Measurements from ENCODE around the gene EMSY. TPM values are rescaled to one million over a fixed set of nuclear protein-coding genes. Genes with fewer than 3 reads are reported as not detected.

EMSY gene
- total and polyA plus RNA-seq, 9 of the 15 experiments (the other 6 are each of a cell fraction or from before 2014, with no cell fraction given): 12.7 to 25.4 (median 17.9) TPM

DNA sequence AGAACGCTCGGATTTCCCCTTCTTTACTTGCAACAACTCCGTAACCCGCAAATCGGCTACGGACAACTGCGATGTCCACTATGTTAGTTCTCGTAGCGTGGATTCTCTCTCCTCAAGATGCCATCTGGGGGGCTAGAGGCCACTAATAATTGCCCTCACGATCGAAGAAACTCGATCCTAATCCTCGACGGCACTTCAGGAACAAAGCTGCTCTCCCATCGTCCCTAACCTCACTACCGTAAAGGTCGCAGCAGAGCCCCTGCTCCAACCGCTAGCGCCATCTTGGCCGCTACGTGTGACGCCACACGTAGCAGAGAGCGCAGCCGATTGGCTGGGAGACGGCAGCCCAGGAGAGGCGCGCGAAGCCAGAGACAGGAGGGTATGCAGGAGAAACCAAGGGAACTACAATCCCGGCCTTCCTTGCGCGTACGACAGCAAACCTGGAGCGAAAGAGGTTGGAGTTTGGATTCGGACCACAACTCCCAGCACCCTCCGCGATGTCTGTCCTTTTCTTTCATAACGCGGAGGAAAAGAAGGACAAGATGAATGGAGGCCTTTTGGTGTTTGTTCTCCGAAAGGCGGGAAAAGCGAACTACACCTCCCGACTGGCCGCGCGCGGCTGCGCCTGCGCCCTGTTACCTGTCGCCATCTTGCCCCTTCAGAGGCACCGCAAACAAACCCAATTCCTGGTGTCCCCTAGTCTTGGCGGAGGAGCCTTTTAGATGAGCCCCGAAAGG is at the start of gene EMSY (continued):
- TF ChIP-seq RBM22 (IDR thresholded peaks at IDR 0.05; ENCODE audit: low read depth, low read length, poor library complexity, severe bottlenecking): no peak
- peak; percentile 91 for TF ChIP-seq ZNF143 (CRISPR knock-in tag; IDR thresholded peaks at IDR 0.05)
- no peak for TF ChIP-seq ZNF717 (CRISPR knock-in tag; IDR thresholded peaks at IDR 0.05)
- TF ChIP-seq SMARCA5 (IDR thresholded peaks at IDR 0.05): no peak
- TF ChIP-seq POLR2AphosphoS5 (IDR thresholded peaks at IDR 0.05; ENCODE audit: control insufficient read depth, insufficient read depth, low read depth, low read length): peak; percentile 97
- TF ChIP-seq IRF2 (CRISPR knock-in tag; IDR thresholded peaks at IDR 0.05): no peak
- TF ChIP-seq CBFA2T3 (IDR thresholded peaks at IDR 0.05): no peak
- TF ChIP-seq ZNF175 (CRISPR knock-in tag; IDR thresholded peaks at IDR 0.05; ENCODE audit: low read depth): peak; percentile 46; the same call in 1 of the 2 replicates
- TF ChIP-seq, protein P1, sequence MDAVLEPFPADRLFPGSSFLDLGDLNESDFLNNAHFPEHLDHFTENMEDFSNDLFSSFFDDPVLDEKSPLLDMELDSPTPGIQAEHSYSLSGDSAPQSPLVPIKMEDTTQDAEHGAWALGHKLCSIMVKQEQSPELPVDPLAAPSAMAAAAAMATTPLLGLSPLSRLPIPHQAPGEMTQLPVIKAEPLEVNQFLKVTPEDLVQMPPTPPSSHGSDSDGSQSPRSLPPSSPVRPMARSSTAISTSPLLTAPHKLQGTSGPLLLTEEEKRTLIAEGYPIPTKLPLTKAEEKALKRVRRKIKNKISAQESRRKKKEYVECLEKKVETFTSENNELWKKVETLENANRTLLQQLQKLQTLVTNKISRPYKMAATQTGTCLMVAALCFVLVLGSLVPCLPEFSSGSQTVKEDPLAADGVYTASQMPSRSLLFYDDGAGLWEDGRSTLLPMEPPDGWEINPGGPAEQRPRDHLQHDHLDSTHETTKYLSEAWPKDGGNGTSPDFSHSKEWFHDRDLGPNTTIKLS (IDR thresholded peaks at IDR 0.05; ENCODE audit: borderline replicate concordance, low read depth): peak; percentile 90; the same call in 1 of the 2 replicates
- TF ChIP-seq ZNF165 (CRISPR knock-in tag; IDR thresholded peaks at IDR 0.05; ENCODE audit: borderline replicate concordance): no peak
- 0 out of 2 replicates have a peak, but pooled peaks have one; percentile 56 for TF ChIP-seq NR1H2 (CRISPR knock-in tag; IDR thresholded peaks at IDR 0.05)
- TF ChIP-seq, protein P2, sequence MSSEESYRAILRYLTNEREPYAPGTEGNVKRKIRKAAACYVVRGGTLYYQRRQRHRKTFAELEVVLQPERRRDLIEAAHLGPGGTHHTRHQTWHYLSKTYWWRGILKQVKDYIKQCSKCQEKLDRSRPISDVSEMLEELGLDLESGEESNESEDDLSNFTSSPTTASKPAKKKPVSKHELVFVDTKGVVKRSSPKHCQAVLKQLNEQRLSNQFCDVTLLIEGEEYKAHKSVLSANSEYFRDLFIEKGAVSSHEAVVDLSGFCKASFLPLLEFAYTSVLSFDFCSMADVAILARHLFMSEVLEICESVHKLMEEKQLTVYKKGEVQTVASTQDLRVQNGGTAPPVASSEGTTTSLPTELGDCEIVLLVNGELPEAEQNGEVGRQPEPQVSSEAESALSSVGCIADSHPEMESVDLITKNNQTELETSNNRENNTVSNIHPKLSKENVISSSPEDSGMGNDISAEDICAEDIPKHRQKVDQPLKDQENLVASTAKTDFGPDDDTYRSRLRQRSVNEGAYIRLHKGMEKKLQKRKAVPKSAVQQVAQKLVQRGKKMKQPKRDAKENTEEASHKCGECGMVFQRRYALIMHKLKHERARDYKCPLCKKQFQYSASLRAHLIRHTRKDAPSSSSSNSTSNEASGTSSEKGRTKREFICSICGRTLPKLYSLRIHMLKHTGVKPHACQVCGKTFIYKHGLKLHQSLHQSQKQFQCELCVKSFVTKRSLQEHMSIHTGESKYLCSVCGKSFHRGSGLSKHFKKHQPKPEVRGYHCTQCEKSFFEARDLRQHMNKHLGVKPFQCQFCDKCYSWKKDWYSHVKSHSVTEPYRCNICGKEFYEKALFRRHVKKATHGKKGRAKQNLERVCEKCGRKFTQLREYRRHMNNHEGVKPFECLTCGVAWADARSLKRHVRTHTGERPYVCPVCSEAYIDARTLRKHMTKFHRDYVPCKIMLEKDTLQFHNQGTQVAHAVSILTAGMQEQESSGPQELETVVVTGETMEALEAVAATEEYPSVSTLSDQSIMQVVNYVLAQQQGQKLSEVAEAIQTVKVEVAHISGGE (CRISPR knock-in tag; IDR thresholded peaks at IDR 0.05): peak in 1 of 3 experiments; percentile 67; a peak in 2 of 6 replicates
- no peak for TF ChIP-seq ZNF217 (CRISPR knock-in tag; IDR thresholded peaks at IDR 0.05)
- TF ChIP-seq NCOA1 (IDR thresholded peaks at IDR 0.05; ENCODE audit: low read depth): 0 out of 2 replicates have a peak, but pooled peaks have one; percentile 39
- TF ChIP-seq SPI1 (IDR thresholded peaks at IDR 0.05; ENCODE audit: borderline replicate concordance, low read depth, low read length): no peak
- TF ChIP-seq, protein P3, sequence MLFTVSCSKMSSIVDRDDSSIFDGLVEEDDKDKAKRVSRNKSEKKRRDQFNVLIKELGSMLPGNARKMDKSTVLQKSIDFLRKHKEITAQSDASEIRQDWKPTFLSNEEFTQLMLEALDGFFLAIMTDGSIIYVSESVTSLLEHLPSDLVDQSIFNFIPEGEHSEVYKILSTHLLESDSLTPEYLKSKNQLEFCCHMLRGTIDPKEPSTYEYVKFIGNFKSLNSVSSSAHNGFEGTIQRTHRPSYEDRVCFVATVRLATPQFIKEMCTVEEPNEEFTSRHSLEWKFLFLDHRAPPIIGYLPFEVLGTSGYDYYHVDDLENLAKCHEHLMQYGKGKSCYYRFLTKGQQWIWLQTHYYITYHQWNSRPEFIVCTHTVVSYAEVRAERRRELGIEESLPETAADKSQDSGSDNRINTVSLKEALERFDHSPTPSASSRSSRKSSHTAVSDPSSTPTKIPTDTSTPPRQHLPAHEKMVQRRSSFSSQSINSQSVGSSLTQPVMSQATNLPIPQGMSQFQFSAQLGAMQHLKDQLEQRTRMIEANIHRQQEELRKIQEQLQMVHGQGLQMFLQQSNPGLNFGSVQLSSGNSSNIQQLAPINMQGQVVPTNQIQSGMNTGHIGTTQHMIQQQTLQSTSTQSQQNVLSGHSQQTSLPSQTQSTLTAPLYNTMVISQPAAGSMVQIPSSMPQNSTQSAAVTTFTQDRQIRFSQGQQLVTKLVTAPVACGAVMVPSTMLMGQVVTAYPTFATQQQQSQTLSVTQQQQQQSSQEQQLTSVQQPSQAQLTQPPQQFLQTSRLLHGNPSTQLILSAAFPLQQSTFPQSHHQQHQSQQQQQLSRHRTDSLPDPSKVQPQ (CRISPR knock-in tag; IDR thresholded peaks at IDR 0.05; ENCODE audit: borderline replicate concordance): no peak
- peak; percentile 82; the same call in 1 of the 2 replicates for TF ChIP-seq HMGXB4 (CRISPR knock-in tag; IDR thresholded peaks at IDR 0.05)

Data from K562 (cell line).